CD8-positive, alpha-beta memory T cell (primary cell): ENCODE data around the gene FKBP11. TPM values are rescaled to one million over a fixed set of nuclear protein-coding genes. Genes with fewer than 3 reads are reported as not detected.

ENCODE experiments used
- CTCF ChIA-PET: fragments of 350-600 bp; sonication (Branson Sonifier 250); formaldehyde crosslinking; loops from one replicate; lab custom pipeline; 2021; ENCODE audit warnings: antibody characterized with exemption; lab: Charles Lee
- POLR2A ChIA-PET: fragments of 350-600 bp; sonication (Branson Sonifier 250); formaldehyde crosslinking; loops from one replicate; lab custom pipeline; 2021; ENCODE audit warnings: antibody characterized with exemption; lab: Charles Lee
- DNase-seq, 5 donors: peaks; one replicate each; pipeline versions ENCODE4 v3.0.0 to v3.0.0-alpha.2; 2020 to 2022; ENCODE audit warnings: mixed read lengths in 1 of 5
- H3K27ac ChIP-seq: one replicate; pipeline ENCODE4 v1.7.0; 2013; ENCODE audit warnings: low read depth, mild to moderate bottlenecking, low read length, moderate library complexity
- H3K27me3 ChIP-seq: 2 replicates; pipeline ENCODE4 v1.7.0; 2013; ENCODE audit warnings: low read length, mild to moderate bottlenecking; ENCODE audit not compliant: insufficient read depth, poor library complexity, severe bottlenecking
- H3K36me3 ChIP-seq: 2 replicates; pipeline ENCODE4 v1.7.0; 2013; ENCODE audit warnings: mild to moderate bottlenecking, low read length, moderate library complexity; ENCODE audit not compliant: insufficient read depth
- H3K4me1 ChIP-seq: 2 replicates; pipeline ENCODE4 v1.7.0; 2013; ENCODE audit warnings: mild to moderate bottlenecking, low read length, moderate library complexity; ENCODE audit not compliant: insufficient read depth
- H3K4me3 ChIP-seq: 2 replicates; pipeline ENCODE4 v1.7.0; 2013; ENCODE audit warnings: mild to moderate bottlenecking, low read length
- H3K9me3 ChIP-seq: 2 replicates; pipeline ENCODE4 v1.7.0; 2013; ENCODE audit warnings: mild to moderate bottlenecking, low read length
- H3K27ac Mint-ChIP-seq, 8 donors: one replicate each; pipeline ENCODE4 v1.8.0; 2020 to 2021; ENCODE audit warnings: mixed read lengths in 8 of 8, mild to moderate bottlenecking in 6 of 8, inconsistent platforms in 3 of 8, moderate library complexity in 3 of 8
- H3K27me3 Mint-ChIP-seq, 2 donors: one replicate each; pipeline ENCODE4 v1.8.0; 2020 to 2021; ENCODE audit warnings: mixed read lengths in 2 of 2, mild to moderate bottlenecking in 1 of 2, moderate library complexity in 1 of 2
- H3K36me3 Mint-ChIP-seq, 3 donors: one replicate each; pipeline ENCODE4 v1.8.0; 2020 to 2021; ENCODE audit warnings: mixed read lengths in 3 of 3, inconsistent platforms in 1 of 3, mild to moderate bottlenecking in 1 of 3
- H3K4me1 Mint-ChIP-seq, 3 donors: one replicate each; pipeline ENCODE4 v1.8.0; 2020 to 2021; ENCODE audit warnings: mixed read lengths in 3 of 3, inconsistent platforms in 1 of 3, mild to moderate bottlenecking in 1 of 3
- H3K4me3 Mint-ChIP-seq, 7 donors: one replicate each; pipeline ENCODE4 v1.8.0; 2020 to 2021; ENCODE audit warnings: mixed read lengths in 7 of 7, mild to moderate bottlenecking in 6 of 7, moderate library complexity in 4 of 7, inconsistent platforms in 2 of 7
- H3K9me3 Mint-ChIP-seq, 5 donors: one replicate each; pipeline ENCODE4 v1.8.0; 2020 to 2022; ENCODE audit warnings: mixed read lengths in 5 of 5, mild to moderate bottlenecking in 3 of 5, moderate library complexity in 2 of 5, inconsistent platforms in 1 of 5
- polyA plus RNA-seq: library from polyadenylated mRNA; unstranded; fragments of 300-500 nt; fragmentation: Illumina TruSeq; gene quantifications from one replicate; pipeline ENCODE4 v1.2.3, GENCODE V29; 2021
- total RNA-seq, 2 experiments: library from RNA; stranded (reverse); gene quantifications; one replicate each; pipeline ENCODE4 v1.2.3, GENCODE V29; 2021

The FKBP11 gene
- total and polyA plus RNA-seq, 3 experiments from 2014 or later: 98.3 to 238 (median 103) TPM

DNA sequence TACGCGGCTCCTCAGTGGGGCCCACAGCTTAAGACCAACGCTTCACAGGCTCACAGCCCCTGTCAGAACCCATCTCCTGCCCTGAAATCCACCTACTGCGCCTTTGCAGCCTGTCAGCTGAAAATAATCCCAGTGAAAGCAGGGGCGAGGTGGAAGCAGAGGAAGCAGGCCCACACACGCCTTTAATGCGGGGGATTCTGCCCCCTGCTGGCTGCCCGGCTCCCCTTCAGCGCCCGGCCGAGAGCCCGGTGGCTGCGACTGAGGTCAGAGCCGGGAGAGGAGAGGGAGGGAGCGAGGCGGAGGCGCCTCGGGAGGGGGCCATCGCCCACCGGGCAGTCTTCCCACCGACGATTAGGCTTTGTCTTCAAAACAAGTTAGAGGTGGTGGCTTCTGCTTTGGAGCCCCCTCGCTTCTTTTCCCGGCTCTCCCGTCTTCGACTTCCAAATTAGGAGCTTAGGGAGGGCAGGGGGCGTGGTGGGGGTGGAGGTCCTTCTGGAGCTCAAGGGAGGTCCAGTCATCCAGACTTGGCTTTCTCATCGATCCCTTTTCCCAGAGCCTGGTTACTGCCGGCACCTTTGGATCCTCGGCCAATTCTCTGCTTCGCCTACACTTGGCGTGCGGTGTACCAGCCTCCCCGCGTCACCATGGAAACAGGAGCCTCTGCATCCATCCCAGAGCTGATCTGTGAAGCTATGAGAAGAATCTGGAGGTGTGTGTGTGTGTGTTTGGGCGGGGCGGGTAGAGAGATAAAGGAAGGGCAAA lies 34.5 kb downstream of the FKBP11 start:
- CTCF ChIA-PET: interaction anchor here (0.8 to 5.4 kb wide), 24 partner anchors 9 to 357 kb away, joined by 3 to 124 read pairs (median 6); partner anchors contain the start of genes DDX23, FKBP11 and RND1
- Histone ChIP-seq H3K9me3 (no peaks in the 10 kb centered on the region), H3K4me3 (no peak overlapping the region), H3K27ac (no peak overlapping the region), H3K4me1 (no peaks in the 10 kb centered on the region), H3K36me3 (no peaks in the 10 kb centered on the region), H3K27me3 (peaks cover 10% of the 10 kb centered on the region)
- Mint-ChIP-seq H3K27ac (peak overlapping the region in 2 of 8 donors; percentile 11 to 61), H3K27me3 (peaks cover 9 to 19% of the 10 kb centered on the region in 2 donors), H3K36me3 (peaks cover 0 to 3% (median 0%) of the 10 kb centered on the region in 3 donors), H3K4me1 (peaks cover 6 to 10% (median 8%) of the 10 kb centered on the region in 3 donors), H3K9me3 (no peaks in the 10 kb centered on the region), H3K4me3 (peak overlapping the region in 3 of 7 donors; percentile 18 to 42 (median 39))
- POLR2A ChIA-PET: interaction anchor here (0.5 to 2.7 kb wide), 2 partner anchors 13 to 38 kb away, joined by 3 to 22 read pairs; partner anchors contain the start of gene DDX23
- DNase-seq: peak; percentile 57 to 79 (median 64)

DNA sequence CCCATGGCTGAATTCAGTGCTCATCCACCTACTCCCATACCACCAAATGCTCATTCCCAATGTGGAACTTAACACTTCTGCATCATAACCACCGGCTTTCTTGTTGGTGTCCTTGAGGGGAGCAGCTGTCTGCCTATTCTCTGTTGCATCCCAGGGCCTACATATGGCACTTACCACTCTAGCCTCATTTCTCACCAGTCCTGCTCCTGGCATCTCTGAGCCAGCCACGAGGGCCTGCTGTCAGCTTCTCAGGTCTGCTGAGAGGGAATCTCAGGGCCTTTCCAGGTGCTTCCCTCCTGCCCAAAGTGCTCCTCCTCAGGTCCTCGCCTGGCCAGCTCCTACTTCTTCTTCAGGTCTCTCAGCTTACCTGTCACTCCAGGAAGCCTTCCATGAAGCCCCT lies 35.6 kb downstream of the FKBP11 start:
- H3K27me3 Mint-ChIP-seq: peaks cover 9 to 19% of the 10 kb centered on the region in 2 donors
- H3K9me3 Mint-ChIP-seq: no peaks in the 10 kb centered on the region
- H3K27ac Mint-ChIP-seq: peak overlapping the region in 2 of 8 donors; percentile 35 to 68
- peaks cover 0 to 3% (median 0%) of the 10 kb centered on the region in 3 donors for H3K36me3 Mint-ChIP-seq
- POLR2A ChIA-PET: interaction anchor here (0.7 kb wide), 1 partner anchor 37 kb away, joined by 4 read pairs; no protein-coding TSS in a partner anchor
- Histone ChIP-seq H3K36me3 (no peaks in the 10 kb centered on the region), H3K27ac (no peak overlapping the region), H3K4me1 (no peaks in the 10 kb centered on the region), H3K4me3 (no peak overlapping the region), H3K27me3 (peaks cover 10% of the 10 kb centered on the region), H3K9me3 (no peaks in the 10 kb centered on the region)
- no peak for DNase-seq
- peaks cover 6 to 10% (median 8%) of the 10 kb centered on the region in 3 donors for H3K4me1 Mint-ChIP-seq
- H3K4me3 Mint-ChIP-seq: no peak overlapping the region
- CTCF ChIA-PET: interaction anchor here (0.7 to 5.4 kb wide), 20 partner anchors 12 to 199 kb away, joined by 3 to 124 read pairs (median 6); partner anchors contain the start of genes DDX23, FKBP11, RND1 and WNT1

DNA sequence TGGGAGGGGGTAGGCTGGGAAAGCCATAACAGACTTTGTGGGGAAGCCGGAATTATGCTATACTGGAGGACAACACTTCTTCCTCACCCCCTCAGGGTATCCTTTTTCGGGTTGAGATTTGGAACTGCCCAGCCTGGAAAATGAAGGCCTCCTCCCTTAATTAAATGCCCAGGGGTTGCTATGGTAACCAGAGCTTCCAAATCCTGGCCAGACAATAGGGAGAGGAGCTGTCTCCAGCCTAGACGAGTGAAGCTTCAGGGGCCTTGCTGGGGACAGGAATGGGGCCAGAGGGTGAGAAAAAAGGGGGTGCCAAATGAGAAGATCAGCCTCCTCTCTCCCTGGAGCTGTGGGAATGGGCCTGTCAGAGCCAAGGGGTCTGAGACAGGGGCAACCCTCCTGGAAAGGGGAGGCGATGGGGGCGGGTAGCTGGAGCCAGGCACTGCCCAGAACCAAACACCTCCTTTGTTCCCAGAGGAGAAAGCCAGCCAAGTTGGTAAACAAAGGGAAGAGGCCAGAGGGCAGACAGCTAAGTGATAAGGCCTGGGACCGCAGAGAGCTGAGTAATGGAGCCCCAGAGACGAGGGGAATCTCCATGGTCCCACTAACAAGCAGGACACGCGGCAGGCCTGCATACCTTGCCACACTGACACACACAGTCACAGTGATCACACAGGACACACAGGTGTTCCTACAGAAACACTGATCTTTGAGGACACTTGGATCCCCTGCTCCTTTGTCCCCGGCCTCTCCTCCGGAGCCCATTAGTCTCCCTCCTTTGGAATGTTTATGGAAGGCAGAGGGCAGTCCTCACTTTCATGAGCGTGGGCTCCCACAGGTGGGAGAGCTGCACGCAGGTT lies 41.8 kb downstream of the FKBP11 start:
- no peak overlapping the region for H3K4me3 Mint-ChIP-seq
- Histone ChIP-seq H3K27ac (no peak overlapping the region), H3K4me3 (no peak overlapping the region), H3K36me3 (no peaks in the 10 kb centered on the region), H3K27me3 (peaks cover 4% of the 10 kb centered on the region), H3K4me1 (no peaks in the 10 kb centered on the region), H3K9me3 (no peaks in the 10 kb centered on the region)
- peaks cover 0 to 2% (median 0%) of the 10 kb centered on the region in 3 donors for H3K4me1 Mint-ChIP-seq
- no peak overlapping the region for H3K27ac Mint-ChIP-seq
- no peaks in the 10 kb centered on the region for H3K9me3 Mint-ChIP-seq
- peaks cover 12 to 30% of the 10 kb centered on the region in 2 donors for H3K27me3 Mint-ChIP-seq
- POLR2A ChIA-PET: interaction anchor here (1.0 to 1.3 kb wide), 2 partner anchors 18 to 31 kb away, joined by 3 to 12 read pairs; partner anchors contain the start of genes DDX23 and RND1
- CTCF ChIA-PET: interaction anchor here (0.8 to 1.4 kb wide), 5 partner anchors 8 to 95 kb away, joined by 3 to 4 read pairs (median 3); partner anchors contain the start of gene WNT1
- H3K36me3 Mint-ChIP-seq: peaks cover 0 to 3% (median 0%) of the 10 kb centered on the region in 3 donors
- no peak for DNase-seq

DNA sequence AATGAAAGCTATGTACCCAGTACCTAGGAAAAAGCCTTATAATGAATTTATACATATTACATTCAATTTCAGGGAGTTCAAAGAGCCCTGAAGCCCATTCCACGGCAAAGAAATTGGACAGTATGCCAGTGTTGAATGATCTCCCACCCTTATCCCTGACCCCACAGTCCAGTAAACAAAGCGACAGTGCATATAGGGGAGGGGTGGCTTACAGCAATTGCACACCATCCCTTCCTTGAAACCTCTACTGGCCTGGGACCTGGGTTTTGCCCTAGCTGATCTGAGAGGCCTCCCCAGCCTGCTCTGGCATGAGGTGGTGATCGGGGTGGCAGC lies 42.4 kb downstream of the FKBP11 start:
- H3K27me3 ChIP-seq: peaks cover 4% of the 10 kb centered on the region
- ChIA-PET CTCF (interaction anchor here (0.8 to 1.4 kb wide), 3 partner anchors 9 to 95 kb away, joined by 3 to 4 read pairs (median 3); partner anchors contain the start of gene WNT1), POLR2A (no interaction called here)
- H3K27me3 Mint-ChIP-seq: peaks cover 12 to 30% of the 10 kb centered on the region in 2 donors
- H3K4me3 Mint-ChIP-seq: no peak overlapping the region
- H3K4me3 ChIP-seq: no peak overlapping the region
- H3K9me3 Mint-ChIP-seq: no peaks in the 10 kb centered on the region
- H3K36me3 Mint-ChIP-seq: peaks cover 0 to 3% (median 0%) of the 10 kb centered on the region in 3 donors
- H3K36me3 ChIP-seq: no peaks in the 10 kb centered on the region
- H3K27ac Mint-ChIP-seq: no peak overlapping the region
- DNase-seq: no peak
- no peaks in the 10 kb centered on the region for H3K4me1 ChIP-seq
- no peak overlapping the region for H3K27ac ChIP-seq
- H3K4me1 Mint-ChIP-seq: peaks cover 0 to 2% (median 0%) of the 10 kb centered on the region in 3 donors
- H3K9me3 ChIP-seq: no peaks in the 10 kb centered on the region

DNA sequence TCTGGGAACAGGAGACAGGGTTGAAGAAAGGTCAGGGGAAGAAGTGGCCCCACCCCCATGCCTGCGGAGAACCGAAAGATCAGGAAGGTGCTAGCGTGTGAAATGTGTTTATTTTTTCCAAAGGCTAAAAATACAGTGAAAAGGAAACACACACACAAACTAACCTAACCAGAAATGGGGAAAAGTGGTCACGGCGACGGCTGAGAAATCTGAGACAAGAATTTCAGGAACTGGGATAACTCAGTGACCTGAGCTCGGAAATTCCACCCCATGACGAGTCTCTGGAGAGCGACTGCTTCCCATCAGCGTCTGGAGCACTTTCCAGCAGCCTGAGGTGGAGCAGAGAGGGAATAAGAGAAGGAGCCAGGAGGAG lies 43.0 kb downstream of the FKBP11 start:
- Mint-ChIP-seq H3K9me3 (no peaks in the 10 kb centered on the region), H3K27me3 (peaks cover 12 to 30% of the 10 kb centered on the region in 2 donors), H3K27ac (no peak overlapping the region), H3K4me3 (peak overlapping the region in 1 of 7 donors; percentile 10), H3K36me3 (peaks cover 0 to 3% (median 0%) of the 10 kb centered on the region in 3 donors), H3K4me1 (peaks cover 0 to 2% (median 0%) of the 10 kb centered on the region in 3 donors)
- ChIA-PET CTCF (interaction anchor here (1.1 to 2.1 kb wide), 3 partner anchors 8 to 29 kb away, joined by 5 to 10 read pairs (median 6); partner anchors contain the start of gene DDX23), POLR2A (no interaction called here)
- no peak overlapping the region for H3K4me3 ChIP-seq
- no peaks in the 10 kb centered on the region for H3K4me1 ChIP-seq
- peaks cover 4% of the 10 kb centered on the region for H3K27me3 ChIP-seq
- no peak overlapping the region for H3K27ac ChIP-seq
- H3K36me3 ChIP-seq: no peaks in the 10 kb centered on the region
- no peak for DNase-seq
- no peaks in the 10 kb centered on the region for H3K9me3 ChIP-seq

DNA sequence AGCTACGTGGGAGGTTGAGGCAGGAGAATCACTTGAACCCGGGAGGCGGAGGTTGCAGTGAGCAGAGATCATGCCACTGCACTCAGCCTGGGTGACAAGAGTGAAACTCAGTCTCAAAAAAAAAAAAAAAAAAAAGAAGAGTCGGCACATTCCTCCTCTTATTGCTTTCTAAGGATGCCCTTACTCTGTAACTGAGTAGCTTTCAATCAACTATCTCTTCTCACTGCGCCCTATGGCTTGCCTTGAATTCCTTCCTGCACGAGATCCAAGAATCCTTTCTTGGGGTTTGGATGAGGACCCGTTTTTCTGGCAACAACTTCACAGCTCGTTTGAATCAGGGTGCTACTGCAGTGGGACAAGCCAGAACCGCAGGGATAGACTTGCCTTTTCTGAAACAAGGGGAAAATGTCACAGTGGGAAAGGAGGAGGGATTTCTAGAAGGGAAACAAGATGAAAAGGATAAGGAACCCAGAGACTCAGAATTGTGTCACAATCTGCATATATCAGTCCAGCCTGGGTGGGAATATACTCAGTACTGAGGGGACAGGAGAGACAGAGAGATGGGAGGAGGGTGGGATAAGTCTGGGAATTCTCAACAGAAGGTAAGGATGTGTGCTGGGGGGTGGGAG lies 43.5 kb downstream of the FKBP11 start:
- Histone ChIP-seq H3K27me3 (peaks cover 4% of the 10 kb centered on the region), H3K4me1 (no peaks in the 10 kb centered on the region), H3K36me3 (no peaks in the 10 kb centered on the region), H3K4me3 (no peak overlapping the region), H3K27ac (no peak overlapping the region), H3K9me3 (no peaks in the 10 kb centered on the region)
- Mint-ChIP-seq H3K9me3 (no peaks in the 10 kb centered on the region), H3K27ac (no peak overlapping the region), H3K27me3 (peaks cover 12 to 30% of the 10 kb centered on the region in 2 donors), H3K4me3 (peak overlapping the region in 1 of 7 donors; percentile 10), H3K36me3 (peaks cover 0 to 3% (median 0%) of the 10 kb centered on the region in 3 donors), H3K4me1 (peaks cover 0 to 2% (median 0%) of the 10 kb centered on the region in 3 donors)
- POLR2A ChIA-PET: no interaction called here
- CTCF ChIA-PET: interaction anchor here (1.1 to 2.1 kb wide), 3 partner anchors 9 to 29 kb away, joined by 5 to 10 read pairs (median 6); partner anchors contain the start of gene DDX23
- DNase-seq: no peak

DNA sequence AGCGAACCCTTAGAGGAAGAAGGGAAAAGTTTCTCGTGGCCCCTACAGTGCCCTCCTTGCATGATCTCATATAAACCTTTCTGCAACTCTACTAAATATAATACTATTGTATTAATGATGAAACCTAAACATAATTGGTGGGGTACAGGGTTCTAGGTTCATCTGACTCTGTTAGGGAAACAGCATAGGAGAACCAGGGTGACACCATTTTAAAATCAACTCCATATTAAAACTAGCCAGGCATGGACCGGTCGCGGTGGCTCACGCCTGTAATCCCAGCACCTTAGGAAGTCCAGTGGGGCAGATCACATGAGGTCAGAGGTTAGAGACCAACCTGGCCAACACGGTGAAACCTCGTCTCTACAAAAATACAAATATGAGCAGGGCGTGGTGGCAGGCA lies 44.6 kb downstream of the FKBP11 start:
- ChIA-PET CTCF (interaction anchor here (1.3 to 2.1 kb wide), 3 partner anchors 10 to 28 kb away, joined by 5 to 10 read pairs (median 6); partner anchors contain the start of genes DDX23 and RND1), POLR2A (no interaction called here)
- no peak overlapping the region for H3K27ac ChIP-seq
- H3K9me3 Mint-ChIP-seq: no peaks in the 10 kb centered on the region
- peaks cover 4% of the 10 kb centered on the region for H3K27me3 ChIP-seq
- H3K9me3 ChIP-seq: no peaks in the 10 kb centered on the region
- peaks cover 0 to 3% (median 0%) of the 10 kb centered on the region in 3 donors for H3K36me3 Mint-ChIP-seq
- H3K4me3 ChIP-seq: no peak overlapping the region
- H3K4me1 ChIP-seq: no peaks in the 10 kb centered on the region
- H3K27ac Mint-ChIP-seq: no peak overlapping the region
- H3K27me3 Mint-ChIP-seq: peaks cover 12 to 30% of the 10 kb centered on the region in 2 donors
- no peak for DNase-seq
- peaks cover 0 to 2% (median 0%) of the 10 kb centered on the region in 3 donors for H3K4me1 Mint-ChIP-seq
- no peaks in the 10 kb centered on the region for H3K36me3 ChIP-seq
- H3K4me3 Mint-ChIP-seq: no peak overlapping the region
